HepG2 (cell line): ENCODE data around the gene PIGX. TPM values are rescaled to one million over a fixed set of nuclear protein-coding genes. Genes with fewer than 3 reads are reported as not detected.

Experiments used
- ARID5B ChIP-seq: IDR thresholded peaks from 2 replicates; pipeline ENCODE4 v1.4.0; 2020; ENCODE audit warnings: mild to moderate bottlenecking, missing genetic modification reagents
- CBFB ChIP-seq: sonication (generic); formaldehyde crosslinking; IDR thresholded peaks from 2 replicates; pipeline ENCODE4 v1.4.0; 2020; ENCODE audit warnings: missing genetic modification reagents
- CEBPB ChIP-seq: IDR thresholded peaks from 2 replicates; pipeline ENCODE4 v1.6.1; 2011; ENCODE audit warnings: low read depth, low read length, improper control_type of control experiment, borderline replicate concordance
- CREM ChIP-seq, 2 experiments: sonication (generic) in 1 of 2; formaldehyde crosslinking in 1 of 2; IDR thresholded peaks; 2 replicates each; pipeline versions ENCODE4 v1.4.0 to v1.6.1; 2016 to 2020; ENCODE audit warnings: antibody characterized with exemption in 1 of 2, mild to moderate bottlenecking in 1 of 2, missing genetic modification reagents in 1 of 2
- FOXK2 ChIP-seq: fragments of 450-650 bp; IDR thresholded peaks from 2 replicates; pipeline ENCODE4 v1.6.1; 2016
- IRF2 ChIP-seq: IDR thresholded peaks from 2 replicates; pipeline ENCODE4 v1.6.1; 2018; ENCODE audit warnings: missing genetic modification reagents, missing compliant biosample characterization
- KLF11 ChIP-seq: IDR thresholded peaks from 2 replicates; pipeline ENCODE4 v1.6.1; 2016; ENCODE audit warnings: missing compliant biosample characterization
- NPAS2 ChIP-seq: sonication (generic); formaldehyde crosslinking; IDR thresholded peaks from 2 replicates; pipeline ENCODE4 v1.8.0; 2022; ENCODE audit warnings: mild to moderate bottlenecking, missing genetic modification reagents, borderline replicate concordance
- NR2F2 ChIP-seq: IDR thresholded peaks from 2 replicates; pipeline ENCODE4 v1.6.1; 2012; ENCODE audit warnings: low read depth, inconsistent platforms, borderline replicate concordance
- PRDM4 ChIP-seq: sonication (generic); formaldehyde crosslinking; IDR thresholded peaks from 2 replicates; pipeline ENCODE4 v1.9.0; 2021; ENCODE audit warnings: missing genetic modification reagents, borderline replicate concordance
- REPIN1 ChIP-seq: sonication (generic); formaldehyde crosslinking; IDR thresholded peaks from 2 replicates; pipeline ENCODE4 v1.8.0; 2022; ENCODE audit warnings: missing genetic modification reagents, low read depth, mild to moderate bottlenecking, borderline replicate concordance
- REXO4 ChIP-seq: sonication (generic); formaldehyde crosslinking; IDR thresholded peaks from 2 replicates; pipeline ENCODE4 v1.8.0; 2022; ENCODE audit warnings: missing genetic modification reagents, mild to moderate bottlenecking, borderline replicate concordance
- RNF219 ChIP-seq: sonication (generic); formaldehyde crosslinking; IDR thresholded peaks from 2 replicates; pipeline ENCODE4 v1.5.0; 2020; ENCODE audit warnings: mild to moderate bottlenecking, missing genetic modification reagents
- SIN3B ChIP-seq: fragments of 150-350 bp; IDR thresholded peaks from 2 replicates; pipeline ENCODE4 v1.6.1; 2014; ENCODE audit warnings: low read length
- THAP11 ChIP-seq: IDR thresholded peaks from 2 replicates; pipeline ENCODE4 v1.6.1; 2016; ENCODE audit warnings: missing biosample characterization, missing genetic modification reagents
- ZFAT ChIP-seq: sonication (generic); formaldehyde crosslinking; conservative IDR thresholded peaks from 2 replicates; pipeline ENCODE4 v1.8.1; 2023; ENCODE audit warnings: missing genetic modification reagents, inconsistent platforms
- ZNF235 ChIP-seq: sonication (generic); formaldehyde crosslinking; IDR thresholded peaks from 2 replicates; pipeline ENCODE4 v1.8.1; 2023; ENCODE audit warnings: mild to moderate bottlenecking, missing genetic modification reagents, borderline replicate concordance
- ZNF317 ChIP-seq: sonication (generic); formaldehyde crosslinking; IDR thresholded peaks from 2 replicates; pipeline ENCODE4 v1.5.0; 2020; ENCODE audit warnings: mild to moderate bottlenecking, missing genetic modification reagents
- ZNF562 ChIP-seq: sonication (generic); formaldehyde crosslinking; IDR thresholded peaks from 2 replicates; pipeline ENCODE4 v1.8.0; 2022; ENCODE audit warnings: missing genetic modification reagents, borderline replicate concordance
- ZNF740 ChIP-seq: sonication (generic); formaldehyde crosslinking; IDR thresholded peaks from 2 replicates; pipeline ENCODE4 v1.4.0; 2020; ENCODE audit warnings: missing genetic modification reagents
- polyA plus RNA-seq, 8 experiments: library from polyadenylated mRNA; depleted of rRNA in 3 of 8; stranded (reverse) in 7 of 8; unstranded in 1 of 8; fragments of >200 nt; fragmentation: Illumina TruSeq in 4 of 8; extraction: Trizol in 4 of 8; gene quantifications; 2 replicates each; pipeline versions ENCODE4 v1.2.1 to v1.2.3, GENCODE V29; 2011 to 2016; ENCODE audit warnings: low read depth in 4 of 8, missing spikeins in 1 of 8, mixed read lengths in 1 of 8; ENCODE audit not compliant: insufficient read depth in 1 of 8
- total RNA-seq, 5 experiments: library from RNA; depleted of rRNA; stranded (reverse); fragments of >200 nt; fragmentation: Illumina TruSeq; extraction: Trizol; gene quantifications; 2 replicates each; pipeline ENCODE4 v1.2.3, GENCODE V29; 2016; ENCODE audit warnings: low read depth in 1 of 5

Gene PIGX
- total and polyA plus RNA-seq, 2 of the 13 experiments (the other 11 are each of a cell fraction or from before 2014, with no cell fraction given) = 13.2 to 21.3 TPM

- TF ChIP-seq REPIN1 (CRISPR knock-in tag) = 0 out of 2 replicates have a peak, but pooled peaks have one; percentile 23
- no peak for TF ChIP-seq RNF219
- TF ChIP-seq NR2F2 = no peak
- no peak for TF ChIP-seq ZNF235 (CRISPR knock-in tag)
- TF ChIP-seq ARID5B (CRISPR knock-in tag) = peak; percentile 74
- no peak for TF ChIP-seq IRF2 (CRISPR knock-in tag)
- TF ChIP-seq ZNF740 = no peak
- TF ChIP-seq CREM (IDR thresholded peaks at IDR 0.05) = peak; percentile 37; the same call in 1 of the 2 replicates
- TF ChIP-seq CREM (CRISPR knock-in tag; IDR thresholded peaks at IDR 0.05) = no peak
- TF ChIP-seq ZNF562 (CRISPR knock-in tag) = no peak
- TF ChIP-seq REXO4 (CRISPR knock-in tag) = no peak
- no peak for TF ChIP-seq KLF11 (CRISPR knock-in tag)
- TF ChIP-seq CEBPB = 0 out of 2 replicates have a peak, but pooled peaks have one; percentile 7
- no peak for TF ChIP-seq FOXK2
- peak; percentile 38; the same call in 1 of the 2 replicates for TF ChIP-seq THAP11 (CRISPR knock-in tag)
- no peak for TF ChIP-seq ZNF317 (CRISPR knock-in tag)
- no peak for TF ChIP-seq PRDM4 (CRISPR knock-in tag)
- TF ChIP-seq NPAS2 (CRISPR knock-in tag) = no peak
- TF ChIP-seq ZFAT (CRISPR knock-in tag) = no peak
- TF ChIP-seq SIN3B = no peak
- TF ChIP-seq CBFB (CRISPR knock-in tag) = peak; percentile 88
These were observed 45.9 kb upstream of the PIGX start (continued) for GRCh38 chr3:196666001-196666867.
